Measurements from ENCODE around the gene PACRG.

Gene PACRG

DNA sequence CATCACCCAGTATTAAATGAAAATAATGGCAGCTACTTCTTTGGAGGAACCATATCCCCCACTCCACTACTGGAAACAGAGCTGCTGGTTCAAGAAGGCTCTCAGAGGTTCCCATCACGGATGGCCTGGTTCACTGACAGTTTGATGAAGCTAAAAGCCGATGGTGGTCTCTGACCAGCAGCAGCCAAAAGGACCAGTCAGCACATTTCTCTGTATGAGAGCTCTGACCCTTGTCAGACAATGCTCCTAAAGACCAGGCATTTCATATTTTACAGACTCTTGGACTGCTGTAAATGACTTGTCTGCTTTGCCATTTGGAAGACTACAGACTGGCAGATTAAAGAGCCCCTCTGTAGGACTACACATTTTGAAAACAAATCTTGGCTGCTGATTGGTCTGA lies 16.8 kb upstream of the PACRG start:
- DNase-seq, result no peak

DNA sequence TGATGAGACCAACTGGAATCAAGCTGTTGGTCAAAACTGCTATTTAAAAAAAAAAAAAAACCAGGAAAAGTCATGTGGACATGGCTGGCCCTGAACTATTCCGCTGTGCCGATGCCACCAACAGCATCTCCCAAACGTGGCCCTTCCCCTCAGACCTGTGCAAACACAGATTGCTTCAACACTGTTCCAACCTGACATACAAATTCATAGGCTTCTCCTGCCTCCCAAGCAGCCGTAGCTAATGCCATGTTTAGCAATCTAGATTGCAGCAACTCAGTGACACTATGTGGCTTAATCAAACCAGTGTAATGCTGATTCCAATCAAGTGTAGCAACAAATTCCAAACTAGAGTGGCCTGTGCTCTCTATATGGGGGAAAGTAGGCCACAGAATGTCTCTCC lies 16.4 kb upstream of the PACRG start:
- no peak for DNase-seq

DNA sequence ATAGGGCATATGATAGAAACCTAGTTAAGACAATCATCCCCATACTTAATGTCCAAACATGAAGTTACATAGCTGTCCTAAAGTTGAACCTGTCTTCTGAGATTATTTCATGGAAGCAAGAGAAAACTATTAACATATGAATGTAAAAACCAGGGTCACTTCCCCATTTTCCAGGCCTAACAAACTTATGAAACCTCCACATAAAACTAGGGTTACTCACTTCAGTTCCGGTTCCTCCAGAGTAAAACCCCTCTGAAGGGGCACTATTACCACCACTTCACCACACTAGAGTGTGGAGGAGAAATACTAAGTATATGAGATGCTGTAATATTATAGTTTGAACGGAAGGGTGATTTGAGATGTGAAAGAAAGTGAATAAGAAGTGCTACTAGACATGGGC lies 15.1 kb upstream of the PACRG start:
- DNase-seq, result no peak

DNA sequence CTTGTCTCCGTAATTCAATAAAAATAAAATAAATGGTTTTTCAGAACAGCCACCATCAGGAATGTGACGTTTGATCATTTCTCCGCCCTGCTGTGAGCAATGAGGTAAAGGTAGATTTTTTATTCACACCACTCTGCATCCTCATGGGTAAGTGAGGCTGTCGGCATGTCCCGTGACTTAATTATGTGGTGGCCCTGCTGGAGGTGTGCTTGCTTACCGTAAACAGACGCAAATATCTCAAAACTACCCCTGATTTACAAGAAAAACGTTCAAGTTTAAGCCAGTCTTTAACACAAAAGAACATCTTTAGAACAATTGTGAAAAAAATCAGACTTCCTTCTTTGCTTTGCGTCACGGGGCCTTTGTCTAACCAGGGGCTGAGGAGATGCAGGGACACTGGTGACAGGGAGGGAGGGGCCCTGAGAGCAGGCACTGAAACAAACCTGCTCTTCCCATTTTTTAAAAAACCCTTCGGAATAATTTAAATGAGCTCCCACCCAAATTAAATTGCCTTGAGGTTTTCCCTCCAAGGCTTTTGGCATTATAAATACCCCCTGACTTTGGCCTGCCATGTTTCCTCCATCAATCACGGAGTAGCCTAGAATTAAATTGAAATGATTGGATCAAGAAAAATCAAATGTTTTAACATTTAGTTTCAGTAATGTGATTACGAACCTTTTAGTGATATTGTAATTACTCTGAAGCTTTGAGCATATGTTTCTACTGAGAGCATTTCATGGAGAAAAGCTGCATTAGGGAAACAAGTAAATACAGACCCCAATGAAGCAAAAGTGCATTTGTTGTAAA lies 13.6 kb upstream of the PACRG start:
- no peak for DNase-seq

DNA sequence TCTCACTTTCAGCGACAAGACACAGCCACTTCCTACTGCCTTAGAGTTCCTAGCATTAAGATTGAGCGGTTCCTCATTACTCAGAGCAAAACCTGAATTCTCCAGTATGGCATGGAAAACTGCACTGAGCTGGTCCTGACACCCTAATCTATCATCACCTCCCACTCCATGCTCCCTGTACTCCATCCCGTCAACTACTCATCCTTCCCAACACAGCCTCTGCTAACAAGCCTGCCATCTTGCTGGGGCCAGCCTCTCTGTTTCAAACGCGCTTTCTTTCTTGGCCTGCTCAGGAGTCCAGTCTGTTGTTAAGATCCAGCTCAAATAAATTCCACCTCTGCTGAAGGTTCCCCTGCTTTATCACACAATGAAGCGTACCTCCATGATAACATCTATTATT lies 12.2 kb upstream of the PACRG start:
- DNase-seq, result no peak

DNA sequence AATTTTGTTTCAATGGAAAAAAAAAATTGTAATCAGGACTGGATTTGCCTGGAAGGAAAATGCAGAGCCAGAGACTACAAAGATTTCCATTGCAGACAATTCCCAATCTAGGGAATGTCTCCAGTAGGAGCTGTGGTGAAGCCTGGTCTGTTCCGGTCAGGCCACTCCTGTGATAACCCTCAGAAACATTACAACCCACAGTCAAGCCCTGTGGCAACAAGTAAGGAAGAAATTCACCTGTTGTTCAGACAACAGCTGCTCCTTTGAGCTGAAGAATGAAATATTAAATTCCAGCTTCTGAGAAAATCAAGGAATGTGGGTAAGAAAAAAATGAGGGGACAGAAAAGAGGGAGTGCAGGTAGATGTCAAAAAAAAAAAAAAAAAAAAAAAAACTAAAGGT lies 8.2 kb upstream of the PACRG start:
- no peak for DNase-seq

DNA sequence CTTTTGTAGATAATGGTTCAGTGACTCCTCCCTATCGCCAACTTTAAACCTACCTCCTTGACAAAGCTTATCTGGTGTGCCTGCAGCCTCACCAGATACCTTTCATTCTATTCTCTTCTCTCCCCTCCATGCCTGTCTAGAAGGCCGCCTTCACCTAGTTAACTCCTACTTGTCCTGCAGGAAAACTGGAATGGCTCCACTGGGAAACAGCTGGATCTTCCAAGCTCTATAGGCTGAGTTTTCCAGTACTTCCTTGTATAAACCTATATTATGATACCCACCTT lies 6.4 kb upstream of the PACRG start:
- DNase-seq, result no peak

DNA sequence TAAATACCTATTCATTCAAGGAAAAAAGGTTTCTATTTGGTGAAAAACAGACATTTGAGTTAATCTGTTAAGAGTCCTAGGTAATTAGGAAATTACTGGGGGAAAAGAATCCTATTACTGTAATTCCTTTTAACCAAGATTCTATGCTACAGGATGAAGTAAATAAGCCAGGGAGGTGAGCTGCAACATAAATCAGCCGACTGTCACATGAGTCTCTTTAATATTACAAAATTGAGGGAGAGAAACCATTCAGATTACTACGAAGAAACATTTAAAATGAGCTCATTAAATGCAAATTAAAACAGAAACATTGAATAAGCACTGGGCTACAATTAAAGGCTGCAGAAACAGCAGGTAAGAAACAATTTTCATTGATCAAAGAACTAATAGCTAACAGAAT lies 5.5 kb upstream of the PACRG start:
- DNase-seq, result no peak

DNA sequence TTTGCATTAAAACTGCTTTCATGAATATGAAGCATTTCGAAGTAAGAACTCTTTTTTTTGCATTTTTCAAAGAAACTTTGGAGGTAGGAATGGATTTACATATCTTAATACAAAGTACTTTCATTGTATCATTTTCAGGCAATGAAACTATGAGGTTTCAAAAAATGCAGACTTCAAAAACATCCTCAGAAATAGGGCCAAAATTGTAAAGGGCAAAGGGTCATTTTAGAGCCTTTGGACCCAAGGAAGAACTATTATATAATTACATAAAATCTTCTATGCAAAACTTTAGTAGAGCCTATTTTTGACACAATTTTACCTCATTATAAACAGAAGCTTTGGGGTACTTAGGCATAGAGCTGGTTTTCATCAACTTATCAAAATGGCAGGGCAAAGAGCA lies 5.1 kb upstream of the PACRG start:
- no peak for DNase-seq

DNA sequence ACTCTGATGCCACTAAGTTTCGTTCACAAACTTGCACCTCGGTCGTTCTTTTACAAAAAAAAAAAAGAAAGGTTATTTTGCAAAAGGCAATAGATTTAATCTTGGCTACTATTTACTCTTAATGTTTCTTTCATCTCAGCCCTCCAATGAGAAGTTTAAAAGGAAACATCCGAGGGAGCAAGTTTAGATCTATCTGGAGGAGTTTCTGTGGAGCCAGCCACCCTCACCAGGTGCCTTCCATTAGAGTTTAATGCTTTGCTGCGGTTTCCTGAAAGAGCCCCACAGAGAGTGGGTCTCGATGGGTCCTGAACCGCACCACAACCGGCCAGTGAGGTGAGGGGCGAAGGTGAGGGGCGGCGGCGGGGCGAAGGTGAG lies 840 bp upstream of the PACRG start:
- DNase-seq, result peak in 1 of 5 experiments; percentile 14

DNA sequence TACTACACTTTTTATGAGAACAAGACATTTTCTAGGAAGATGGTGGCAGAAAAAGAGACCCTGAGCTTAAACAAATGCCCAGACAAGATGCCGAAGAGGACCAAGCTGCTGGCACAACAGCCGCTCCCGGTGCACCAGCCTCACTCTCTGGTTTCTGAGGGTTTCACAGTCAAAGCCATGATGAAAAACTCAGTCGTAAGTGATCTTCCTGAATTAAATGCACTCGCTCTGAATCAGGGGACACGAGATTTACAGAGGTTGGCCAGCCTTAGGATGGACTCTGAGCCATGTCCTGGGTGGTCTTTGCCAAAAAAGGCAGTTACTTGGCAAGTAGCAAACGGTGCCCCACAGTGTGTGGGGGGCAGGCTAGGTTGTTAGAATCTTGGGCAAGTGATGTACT lies 423 bp downstream of the PACRG start:
- no peak for DNase-seq

DNA sequence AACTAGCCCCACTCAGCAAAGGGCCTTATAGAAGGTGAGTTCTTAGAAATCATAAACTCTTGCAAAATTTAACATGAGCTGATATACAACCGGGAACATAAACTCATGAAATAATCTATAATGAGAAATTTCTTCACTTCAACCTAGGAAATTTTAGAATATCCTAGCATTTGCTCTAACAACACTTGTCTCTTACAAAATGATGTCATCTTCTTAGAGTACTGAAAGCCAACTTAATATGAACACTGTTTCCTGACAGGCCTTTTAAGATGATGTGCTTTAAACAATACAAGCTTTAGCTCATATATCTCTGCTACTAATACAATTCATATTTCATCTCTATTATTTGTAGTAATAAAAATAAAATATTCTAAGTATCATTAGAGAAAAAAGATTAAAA lies 932 bp downstream of the PACRG start:
- no peak for DNase-seq

DNA sequence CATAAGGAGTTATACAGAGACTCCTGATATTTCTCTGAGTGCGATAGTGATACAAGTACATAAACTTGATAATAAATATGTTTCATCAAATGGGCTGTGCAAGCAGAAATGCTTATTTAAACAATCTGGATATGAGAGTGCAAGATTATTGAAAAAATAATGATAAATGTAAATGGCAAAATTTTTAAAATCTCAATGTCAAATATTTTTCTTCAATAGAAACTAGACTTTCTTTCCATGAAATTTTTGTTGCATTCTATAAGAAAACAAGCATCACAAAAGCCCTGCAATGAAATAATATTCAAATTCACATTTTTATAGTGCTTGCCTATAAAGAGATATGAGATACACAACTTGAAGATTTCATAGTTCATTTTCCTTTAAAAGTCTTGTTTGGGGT lies 2.7 kb downstream of the PACRG start:
- no peak for DNase-seq

DNA sequence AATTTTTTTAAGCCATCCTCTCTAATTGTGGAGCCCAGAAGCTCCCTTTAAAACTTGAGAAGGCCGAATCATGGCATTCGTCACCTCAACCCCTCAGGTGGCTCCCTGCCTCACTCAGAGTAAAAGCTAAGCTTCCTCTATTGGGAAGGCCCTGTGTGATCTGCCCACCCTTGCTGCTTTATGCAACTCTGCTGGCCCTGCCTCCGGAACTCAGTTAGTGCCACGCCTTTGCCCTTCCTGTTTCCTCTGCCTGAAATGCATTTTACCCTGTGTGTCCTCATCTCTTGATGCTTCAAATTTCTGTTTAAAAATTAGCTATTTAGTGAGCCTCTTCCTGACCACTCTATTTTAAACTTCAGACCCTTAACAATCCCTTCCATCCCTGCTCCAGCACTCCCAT lies 5.7 kb downstream of the PACRG start:
- peak in 2 of 5 experiments; percentile 0 to 21 for DNase-seq

DNA sequence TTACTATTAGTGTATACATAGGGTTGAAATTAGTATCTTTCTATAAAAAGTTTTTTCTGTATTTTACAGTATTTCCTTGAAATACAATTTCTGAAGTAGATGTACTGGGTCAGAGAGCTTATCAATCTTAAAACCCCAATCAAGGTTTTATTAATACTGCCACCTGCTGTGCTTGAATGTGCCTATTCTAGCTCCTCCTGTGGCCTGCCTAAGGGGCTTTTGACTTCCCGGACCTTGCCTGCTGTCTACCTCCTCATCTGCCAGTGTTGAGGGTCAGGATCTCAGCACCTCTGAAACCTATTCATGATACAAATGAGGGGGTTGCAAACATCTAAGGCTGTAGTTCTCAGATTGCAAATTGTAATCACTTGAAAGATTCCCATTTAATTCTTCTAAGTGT lies 9.2 kb downstream of the PACRG start:
- no peak for DNase-seq

DNA sequence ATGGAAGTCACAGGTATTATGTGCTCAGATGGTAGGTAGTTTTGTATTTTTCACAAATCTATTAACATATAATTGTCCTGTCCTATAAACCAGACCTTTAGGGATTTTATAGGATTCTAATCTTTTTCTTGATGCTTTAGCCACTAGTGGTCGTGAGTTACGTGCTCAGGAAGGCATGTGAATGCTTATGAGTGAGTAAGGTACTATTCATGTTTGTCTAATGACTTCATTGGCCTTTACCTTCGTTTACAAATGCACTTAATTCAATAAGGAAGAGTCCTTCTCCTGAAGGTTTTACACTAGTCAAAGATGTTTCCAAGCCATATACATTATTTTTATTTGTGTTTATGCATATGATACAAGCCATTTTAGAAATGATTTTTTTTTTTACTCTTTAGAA lies 23.0 kb downstream of the PACRG start:
- DNase-seq, result no peak

DNA sequence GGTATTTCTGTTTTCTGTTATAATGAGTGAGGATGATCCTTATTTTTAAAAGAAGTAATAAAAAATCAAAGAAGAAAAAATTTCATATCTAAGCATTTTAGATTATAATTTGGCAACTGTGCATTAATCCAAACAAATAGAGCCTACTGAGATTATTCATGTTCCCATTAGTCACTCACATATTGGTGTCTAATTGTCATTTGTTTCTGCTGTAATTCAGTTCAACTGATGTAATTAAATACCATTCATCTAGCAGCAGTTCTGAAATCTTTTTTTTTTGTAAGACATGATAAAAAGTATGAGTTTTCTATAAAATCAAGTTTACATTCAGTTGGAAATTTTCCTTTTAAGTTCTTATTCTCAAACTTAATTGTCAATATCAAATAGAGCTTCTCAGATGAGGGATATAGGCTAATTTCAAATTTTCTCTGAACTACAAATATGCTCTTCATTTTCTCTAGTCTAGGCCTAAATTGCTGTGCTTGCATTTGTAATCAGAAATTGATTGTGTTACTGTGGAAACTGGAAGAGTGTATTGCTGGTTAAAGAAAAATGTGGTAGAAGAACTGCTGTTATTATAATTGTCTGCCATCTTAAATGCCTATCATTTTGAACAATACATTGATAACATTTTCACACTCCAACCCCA lies 23.6 kb downstream of the PACRG start:
- no peak for DNase-seq

DNA sequence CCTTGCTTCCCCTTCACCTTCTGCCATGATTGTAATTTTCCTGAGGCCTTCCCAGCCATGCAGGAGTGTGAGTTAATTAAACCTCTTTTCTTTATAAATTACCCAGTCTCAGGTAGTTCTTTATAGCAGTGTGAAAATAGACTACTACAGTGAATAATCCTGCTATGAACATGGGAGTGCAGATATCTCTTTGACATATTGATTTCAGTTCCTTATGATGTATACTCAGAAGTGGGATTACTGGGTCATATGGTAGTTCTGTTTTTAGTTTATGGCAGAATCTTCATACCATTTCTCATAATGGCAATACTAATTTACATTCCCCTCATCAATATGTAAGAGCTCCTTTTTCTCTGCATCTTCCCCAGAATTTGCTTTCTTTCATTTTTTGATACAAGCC lies 26.0 kb downstream of the PACRG start:
- no peak for DNase-seq

DNA sequence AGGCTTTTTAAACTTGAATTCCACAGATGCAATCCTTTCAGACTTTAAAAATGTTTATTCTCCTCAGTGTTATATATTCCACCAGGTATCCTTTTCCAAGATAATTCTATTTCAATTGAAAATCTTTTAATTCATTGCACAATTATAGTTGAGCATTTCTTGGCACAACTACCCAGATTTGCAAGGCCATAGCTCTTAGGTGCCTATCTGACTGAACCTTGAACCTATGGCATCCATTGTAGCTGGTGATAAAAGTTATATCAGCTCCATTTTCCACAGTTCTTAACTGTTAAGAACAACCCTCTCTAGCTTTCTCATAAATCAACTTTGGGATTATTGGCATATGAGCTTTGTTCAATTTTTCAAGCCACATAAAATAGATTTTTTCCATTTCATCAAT lies 42.4 kb downstream of the PACRG start:
- DNase-seq, result no peak

DNA sequence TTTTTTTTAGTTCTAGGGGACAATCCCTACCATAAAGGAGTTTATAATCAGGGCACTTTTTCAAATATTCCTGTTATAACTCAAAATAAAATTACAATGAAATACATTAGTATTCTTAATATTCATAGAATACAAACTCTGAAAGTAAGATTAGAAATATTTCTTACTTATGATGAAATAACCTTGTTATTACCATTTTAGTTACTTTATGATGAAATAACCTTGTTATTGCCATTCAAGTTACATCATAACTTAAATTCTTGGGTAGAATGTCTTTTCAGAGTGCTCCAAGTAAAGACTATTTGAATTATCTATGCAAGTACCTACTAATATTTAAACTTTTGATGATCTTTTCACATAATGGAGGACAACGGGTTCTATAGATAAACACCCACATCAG lies 43.2 kb downstream of the PACRG start:
- no peak for DNase-seq

DNA sequence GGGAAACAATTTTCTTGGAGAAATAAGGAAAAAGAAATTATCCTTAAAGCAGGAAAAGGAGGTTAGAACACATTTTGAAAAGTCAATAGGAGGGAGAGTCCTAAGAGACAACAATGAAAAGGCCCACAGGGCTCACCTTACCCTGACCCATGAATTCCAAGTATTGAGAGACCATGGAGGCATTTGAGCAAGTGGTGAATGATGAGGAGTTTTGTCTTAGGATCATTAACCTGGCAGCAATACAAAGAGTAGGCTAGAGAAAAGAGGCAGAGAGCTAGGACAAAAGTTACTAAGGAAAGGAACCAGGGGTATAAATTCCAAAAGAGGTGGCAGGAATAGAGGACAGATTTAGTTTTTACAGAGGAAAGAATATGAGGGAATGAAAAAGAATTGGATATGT lies 44.7 kb downstream of the PACRG start:
- DNase-seq, result no peak

DNA sequence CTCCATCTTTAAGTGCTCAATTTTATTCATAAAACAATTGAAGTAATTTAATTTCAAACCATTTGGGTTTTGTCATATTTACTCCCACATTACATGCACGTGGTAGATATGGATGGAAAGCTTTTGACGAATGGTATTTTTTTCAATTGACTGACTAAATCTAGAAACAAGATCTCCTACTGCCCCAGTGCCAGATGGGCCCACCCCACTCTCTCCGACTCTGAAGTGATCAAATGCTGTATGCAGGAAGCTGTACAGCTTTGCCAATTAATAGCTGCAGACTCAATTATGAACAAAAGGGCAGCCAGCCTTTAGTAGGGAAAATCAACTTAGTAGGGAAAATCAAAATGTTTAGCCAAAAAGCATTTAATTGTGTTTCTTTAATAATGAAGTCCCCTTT lies 46.2 kb downstream of the PACRG start:
- no peak for DNase-seq

DNA sequence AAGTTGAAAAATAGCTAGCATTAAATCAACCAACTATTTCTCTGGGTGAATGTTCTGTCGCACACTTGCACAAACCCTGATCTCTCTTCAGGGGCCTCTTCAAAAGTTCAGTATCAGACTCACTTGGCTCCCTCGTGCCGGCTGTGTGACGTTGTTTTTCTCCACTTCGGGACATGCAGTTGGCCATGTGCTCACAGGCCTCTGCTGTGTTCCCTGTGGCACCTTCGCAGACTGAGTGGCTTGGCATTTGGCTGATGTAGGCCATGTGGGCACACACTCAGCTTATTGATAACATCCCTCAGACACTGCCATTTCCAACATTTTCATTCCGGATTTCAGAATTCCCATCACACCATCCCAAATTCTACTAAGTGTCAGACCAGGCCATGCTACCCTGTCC lies 49.3 kb downstream of the PACRG start:
- no peak for DNase-seq

DNA sequence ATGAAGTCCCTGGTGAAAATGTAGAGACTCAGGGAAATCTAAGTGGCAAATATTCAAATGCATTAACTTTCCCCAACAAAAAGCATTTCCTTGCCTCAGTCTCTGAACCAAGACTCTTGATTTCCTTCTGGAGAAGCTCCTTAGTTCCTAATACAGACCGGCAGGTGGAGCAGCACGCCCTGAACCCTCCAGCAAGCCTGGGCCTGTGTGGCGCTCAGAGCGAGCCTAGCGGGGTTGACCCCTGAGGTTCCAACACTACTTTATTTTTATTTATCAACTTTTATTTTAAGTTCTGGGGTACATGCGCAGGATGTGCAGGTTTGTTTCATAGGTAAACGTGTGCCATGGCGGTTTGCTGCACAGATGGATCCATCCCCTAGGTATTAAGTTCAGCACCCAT lies 50.8 kb downstream of the PACRG start:
- DNase-seq, result no peak

DNA sequence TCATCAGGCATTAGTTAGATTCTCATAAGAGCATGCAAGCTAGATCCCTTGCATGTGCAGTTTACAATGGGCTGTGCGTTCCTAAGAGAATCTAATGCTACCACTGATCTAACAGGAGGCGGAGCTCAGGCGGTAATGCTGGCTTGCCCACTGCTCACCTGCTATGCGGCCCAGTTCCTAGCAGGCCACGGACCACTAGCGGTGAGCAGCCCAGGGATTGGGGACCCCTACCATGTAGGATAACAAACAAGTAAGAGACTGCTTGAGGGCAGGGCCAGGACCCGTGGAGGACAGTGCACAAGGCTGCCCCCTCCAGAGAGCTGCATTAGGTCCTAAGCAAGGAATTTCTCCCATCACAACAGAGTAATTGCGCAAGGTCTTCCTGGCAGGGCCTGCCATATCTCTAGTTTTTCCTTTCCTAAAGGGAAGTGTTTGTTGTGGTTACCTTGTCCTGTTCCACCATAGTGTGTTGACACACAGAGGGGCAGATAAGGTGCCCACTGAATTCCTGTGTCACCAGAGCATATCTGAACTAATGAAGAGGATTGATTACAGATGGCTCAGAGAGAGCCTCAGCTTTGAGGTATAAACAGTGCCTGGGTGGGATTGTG lies 58.0 kb downstream of the PACRG start:
- no peak for DNase-seq
